Stimulated activated CD4-positive, alpha-beta T cell treated with anti-CD3 and anti-CD28 coated beads, Interleukin-1b, Interleukin-23, amount 100 ng/mL, for 1 hour (primary cell): Measurements from ENCODE around the gene LILRB1.
"Not testable (repeated sequence)": the region's sequence is repeated elsewhere in the genome, so short reads cannot be mapped to it uniquely, and the experiment has no call there.

Experiments
- DNase-seq, 2 donors: peaks; one replicate each; pipeline ENCODE4 v3.0.0-alpha.2; 2020; ENCODE audit warnings: low read depth in 2 of 2

LILRB1 gene

DNA sequence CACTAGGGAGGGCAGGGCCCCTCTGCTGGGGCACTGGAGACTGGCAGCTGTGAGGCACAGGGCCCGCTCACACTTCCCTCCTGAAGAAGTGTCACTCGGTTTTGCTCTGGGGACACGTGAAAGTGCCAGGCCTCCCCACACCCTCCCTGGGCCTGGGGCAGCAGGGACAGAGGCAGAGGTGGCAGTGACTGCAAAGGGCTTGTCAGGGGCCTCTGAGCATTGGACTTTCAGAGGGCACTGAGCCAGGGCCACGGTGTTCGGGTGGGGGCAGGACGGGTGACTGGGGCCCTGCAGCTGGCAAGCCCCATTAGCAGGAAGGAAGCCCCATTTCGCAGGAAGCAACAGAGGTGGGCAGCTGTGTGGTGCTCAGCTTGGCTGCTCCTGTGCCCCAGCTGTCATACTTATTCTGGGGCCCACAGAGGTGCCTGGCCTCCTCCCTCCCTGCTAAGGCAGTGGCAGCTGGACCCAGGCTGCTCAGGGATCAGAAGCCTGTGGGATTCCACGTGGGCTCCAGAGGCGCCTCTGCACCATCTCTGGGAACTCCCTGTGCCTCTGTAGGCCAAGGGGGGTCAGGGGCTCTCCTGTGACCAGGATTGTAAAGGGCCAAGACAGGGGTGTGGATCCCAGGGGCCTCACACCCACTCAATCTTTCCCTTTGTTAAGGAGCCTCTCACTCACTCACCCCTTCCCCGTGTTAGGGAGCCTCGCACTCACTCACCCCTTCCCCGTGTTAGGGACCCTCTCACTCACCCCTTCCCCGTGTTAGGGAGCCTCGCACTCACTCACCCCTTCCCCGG, 5.2 kb upstream of the LILRB1 start:
- not testable (repeated sequence) for DNase-seq

DNA sequence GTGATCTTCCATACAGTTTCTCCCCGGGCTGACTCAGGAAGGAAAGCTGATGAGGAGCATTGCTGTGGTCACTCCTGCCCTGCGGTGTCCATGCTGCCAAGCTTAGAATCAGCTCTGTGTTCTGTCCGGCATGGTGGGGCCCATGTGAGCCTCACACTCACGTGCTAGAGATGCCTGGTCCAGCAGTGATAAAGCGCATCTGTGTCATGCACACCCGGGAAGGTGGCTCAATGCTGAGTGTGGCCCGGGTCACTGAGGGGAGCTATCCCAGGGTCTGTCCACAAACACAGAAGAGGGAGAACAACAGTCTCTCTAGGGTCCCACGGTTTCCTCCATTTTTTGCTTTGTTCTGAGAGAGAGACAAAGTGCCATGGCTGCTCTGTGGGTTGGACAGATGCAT, 3.5 kb upstream of the LILRB1 start:
- DNase-seq, result no peak

DNA sequence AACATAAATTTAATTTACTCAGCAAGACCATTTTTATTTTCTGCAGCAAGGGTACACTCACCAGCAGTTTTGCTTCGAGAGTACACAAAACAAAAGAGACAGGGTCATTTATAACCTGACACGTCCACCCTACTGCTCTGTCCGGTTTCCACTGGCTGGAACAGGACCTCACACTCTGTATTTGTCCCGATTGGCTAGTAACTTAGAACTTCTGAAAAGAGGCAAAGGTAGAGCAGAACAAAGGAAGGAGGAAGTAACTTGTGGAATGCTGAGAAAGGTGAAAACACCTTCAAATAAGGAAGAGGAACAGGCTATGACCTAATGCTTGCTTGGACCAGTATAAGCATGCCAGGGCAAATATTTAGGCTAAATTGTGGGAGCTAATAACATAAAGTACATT, 2.4 kb upstream of the LILRB1 start:
- DNase-seq, result not testable (repeated sequence)

DNA sequence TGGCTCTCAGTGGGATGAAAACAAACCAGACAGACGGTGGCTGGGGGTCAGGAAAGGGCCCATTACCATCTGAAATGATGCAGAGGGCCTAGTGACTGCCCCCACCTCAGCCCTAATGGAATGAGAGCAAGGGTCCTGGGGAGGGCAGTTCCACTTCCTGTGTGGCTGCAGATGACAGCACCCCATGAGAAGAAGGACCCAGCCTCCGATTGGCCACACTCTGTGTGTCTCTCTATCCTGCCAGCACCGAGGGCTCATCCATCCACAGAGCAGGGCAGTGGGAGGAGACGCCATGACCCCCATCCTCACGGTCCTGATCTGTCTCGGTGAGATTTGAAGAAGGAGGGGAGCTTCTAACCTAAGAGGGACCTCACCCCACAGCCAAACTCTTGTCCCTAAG, 498 bp downstream of the LILRB1 start:
- no peak for DNase-seq

DNA sequence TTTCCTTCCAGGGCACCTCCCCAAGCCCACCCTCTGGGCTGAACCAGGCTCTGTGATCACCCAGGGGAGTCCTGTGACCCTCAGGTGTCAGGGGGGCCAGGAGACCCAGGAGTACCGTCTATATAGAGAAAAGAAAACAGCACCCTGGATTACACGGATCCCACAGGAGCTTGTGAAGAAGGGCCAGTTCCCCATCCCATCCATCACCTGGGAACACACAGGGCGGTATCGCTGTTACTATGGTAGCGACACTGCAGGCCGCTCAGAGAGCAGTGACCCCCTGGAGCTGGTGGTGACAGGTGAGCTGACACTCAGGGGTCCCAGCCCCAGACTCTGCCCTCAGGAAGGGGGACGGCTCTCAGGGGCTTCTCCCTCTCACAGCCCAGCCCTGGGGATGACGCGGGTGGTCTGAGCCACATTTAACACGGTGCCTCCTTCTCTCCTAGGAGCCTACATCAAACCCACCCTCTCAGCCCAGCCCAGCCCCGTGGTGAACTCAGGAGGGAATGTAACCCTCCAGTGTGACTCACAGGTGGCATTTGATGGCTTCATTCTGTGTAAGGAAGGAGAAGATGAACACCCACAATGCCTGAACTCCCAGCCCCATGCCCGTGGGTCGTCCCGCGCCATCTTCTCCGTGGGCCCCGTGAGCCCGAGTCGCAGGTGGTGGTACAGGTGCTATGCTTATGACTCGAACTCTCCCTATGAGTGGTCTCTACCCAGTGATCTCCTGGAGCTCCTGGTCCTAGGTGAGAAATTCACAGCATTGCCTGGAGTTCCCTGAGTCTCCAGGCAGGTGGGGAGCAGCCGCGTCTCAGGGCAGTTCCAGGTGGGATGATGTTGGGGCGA, 1.4 kb downstream of the LILRB1 start:
- not testable (repeated sequence) for DNase-seq

DNA sequence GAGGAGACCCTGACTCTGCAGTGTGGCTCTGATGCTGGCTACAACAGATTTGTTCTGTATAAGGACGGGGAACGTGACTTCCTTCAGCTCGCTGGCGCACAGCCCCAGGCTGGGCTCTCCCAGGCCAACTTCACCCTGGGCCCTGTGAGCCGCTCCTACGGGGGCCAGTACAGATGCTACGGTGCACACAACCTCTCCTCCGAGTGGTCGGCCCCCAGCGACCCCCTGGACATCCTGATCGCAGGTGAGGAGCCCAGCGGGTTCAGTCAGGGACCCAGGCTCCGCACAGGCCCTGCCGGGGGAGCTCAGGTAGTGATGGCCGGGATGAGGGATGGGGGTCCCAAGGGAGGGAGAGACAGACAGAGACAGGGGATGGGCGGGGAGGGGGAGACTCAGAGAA, 2.2 kb downstream of the LILRB1 start:
- DNase-seq, result not testable (repeated sequence)

DNA sequence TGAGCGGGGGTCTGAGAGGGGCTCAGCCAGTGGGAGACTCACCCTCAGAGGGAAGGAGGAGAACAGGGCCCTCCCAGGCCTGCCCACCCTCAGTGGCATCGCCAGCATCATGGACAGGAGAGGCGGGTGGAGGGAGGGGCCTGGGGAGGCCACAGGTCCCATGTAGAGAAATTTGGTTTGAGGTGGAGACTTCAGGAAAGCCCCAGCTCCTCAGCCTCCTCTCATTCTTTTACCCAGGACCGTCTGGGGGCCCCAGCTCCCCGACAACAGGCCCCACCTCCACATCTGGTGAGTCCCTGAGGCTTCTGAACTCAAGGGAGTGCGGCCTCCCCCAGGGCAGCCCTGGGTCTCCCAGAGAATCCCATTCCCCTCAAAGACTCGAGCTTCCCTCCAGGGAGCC, 3.1 kb downstream of the LILRB1 start:
- DNase-seq, result no peak

DNA sequence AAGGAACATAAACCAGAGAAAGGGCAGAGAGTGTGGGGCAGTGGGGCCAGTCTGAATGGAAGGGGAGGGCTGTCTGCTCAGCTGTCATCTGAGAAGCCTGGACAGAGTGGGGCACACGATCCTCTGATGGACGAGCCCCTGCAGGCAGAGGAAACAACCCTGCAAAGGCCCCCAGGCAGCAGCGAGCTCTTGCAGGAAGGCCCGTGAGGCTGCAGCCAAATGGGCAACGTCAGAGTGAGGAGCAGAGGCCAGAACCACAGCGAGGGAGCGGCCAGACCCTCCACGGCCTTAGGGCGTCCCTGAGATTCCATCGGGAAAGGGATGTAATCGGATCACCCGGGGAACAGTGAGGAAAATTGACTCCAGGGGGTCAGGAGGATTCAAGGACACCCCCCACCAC, 5.8 kb downstream of the LILRB1 start:
- DNase-seq, result not testable (repeated sequence)

DNA sequence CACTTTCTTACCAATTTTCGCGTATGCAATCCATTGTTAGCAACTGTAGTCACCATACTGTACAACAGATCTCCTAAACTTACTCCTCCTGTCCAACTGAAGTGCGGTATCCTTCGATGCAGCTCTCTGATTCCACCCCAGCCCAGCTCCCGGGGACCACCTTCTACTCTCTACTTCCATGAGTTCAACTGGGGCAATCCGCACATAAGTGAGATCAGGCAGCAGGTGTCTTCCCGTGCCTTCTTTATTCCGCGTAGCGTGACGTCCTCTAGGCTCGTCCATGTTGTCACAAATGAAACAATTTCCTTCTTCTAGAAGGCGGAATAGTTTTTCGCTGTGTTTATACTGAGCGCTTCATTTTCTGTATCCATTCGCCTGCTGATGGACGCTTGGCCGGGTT, 8.4 kb downstream of the LILRB1 start:
- DNase-seq, result no peak

DNA sequence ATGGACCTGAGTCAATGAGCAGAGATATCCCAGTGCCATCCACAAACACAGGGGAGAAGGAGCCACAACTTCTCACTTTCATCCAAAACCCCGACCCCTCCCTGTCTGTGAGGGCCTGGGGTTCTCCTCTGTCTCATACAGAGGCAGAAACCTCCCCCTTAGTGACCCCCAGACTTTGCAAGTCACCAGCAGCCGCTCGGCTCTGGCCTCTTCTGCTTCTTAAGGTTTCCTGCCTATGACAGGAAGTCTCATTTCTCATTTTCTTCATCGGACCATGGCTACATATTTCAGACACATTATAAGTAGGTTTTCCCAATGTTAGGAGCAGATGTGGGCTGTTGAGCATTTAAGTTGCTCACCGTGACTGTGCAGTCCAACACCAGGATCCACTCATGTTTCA, 12.7 kb downstream of the LILRB1 start:
- not testable (repeated sequence) for DNase-seq

DNA sequence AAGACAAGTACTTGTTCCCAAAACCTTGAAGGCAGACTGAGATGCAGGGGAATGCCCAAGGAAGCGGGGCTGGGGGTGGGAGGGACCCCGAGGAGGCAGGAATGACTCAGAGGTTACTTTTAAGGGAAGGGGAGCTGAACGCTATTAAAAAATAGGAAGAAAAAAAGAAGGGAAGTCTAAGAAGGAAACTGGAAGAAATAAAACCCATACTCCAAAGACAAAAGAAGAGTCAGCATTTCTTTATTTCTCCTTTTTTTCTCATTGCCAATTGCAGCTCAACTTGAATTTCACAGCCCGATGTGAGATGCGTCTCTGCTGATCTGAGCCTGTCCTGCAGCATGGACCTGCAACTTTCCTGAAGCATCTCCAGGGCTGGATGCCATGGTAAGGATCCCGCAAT, 13.3 kb downstream of the LILRB1 start:
- DNase-seq, result not testable (repeated sequence)

DNA sequence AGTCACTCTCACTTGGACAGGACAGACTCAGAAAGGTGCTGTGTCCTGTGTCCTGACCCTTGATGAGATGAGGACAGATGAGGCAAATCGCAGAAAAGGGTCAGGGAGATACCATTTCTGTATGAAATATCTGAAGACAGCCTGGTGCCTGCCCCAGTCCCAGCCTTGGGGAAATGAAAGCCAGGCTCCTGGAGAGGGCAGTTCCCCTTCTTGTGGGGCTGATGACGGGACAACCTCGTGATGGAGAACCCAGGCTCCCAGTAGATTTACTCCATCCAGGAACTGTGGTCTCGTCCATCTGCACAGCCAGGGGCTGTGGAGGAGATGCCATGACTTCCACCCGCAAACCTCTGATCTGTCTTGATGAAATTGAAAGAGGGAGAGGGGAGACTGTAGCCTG, 13.8 kb downstream of the LILRB1 start:
- no peak for DNase-seq

DNA sequence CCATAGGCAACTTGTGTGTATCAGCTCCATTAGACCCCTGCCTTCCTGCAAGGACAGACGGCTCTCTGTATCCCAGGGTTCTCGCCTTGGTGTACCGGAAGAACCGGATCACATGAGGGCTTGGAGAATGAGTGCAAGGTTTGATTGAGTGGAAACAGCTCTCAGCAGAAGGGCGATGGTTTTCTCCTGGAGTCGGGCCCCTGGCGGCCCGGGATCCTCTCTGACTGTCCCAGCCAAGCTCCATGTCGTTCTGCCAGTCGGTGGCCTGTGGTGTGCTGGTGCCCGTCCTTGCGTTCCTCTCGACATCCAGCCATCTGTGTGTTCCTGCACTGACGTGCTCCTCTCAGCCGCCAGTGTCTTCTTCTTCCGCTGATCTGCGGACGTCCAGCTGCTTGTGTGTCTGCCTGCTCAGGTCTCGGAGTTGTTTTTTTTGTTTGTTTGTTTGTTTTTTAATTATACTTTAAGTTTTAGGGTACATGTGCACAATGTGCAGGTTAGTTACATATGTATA, 16.1 kb downstream of the LILRB1 start:
- no peak for DNase-seq

DNA sequence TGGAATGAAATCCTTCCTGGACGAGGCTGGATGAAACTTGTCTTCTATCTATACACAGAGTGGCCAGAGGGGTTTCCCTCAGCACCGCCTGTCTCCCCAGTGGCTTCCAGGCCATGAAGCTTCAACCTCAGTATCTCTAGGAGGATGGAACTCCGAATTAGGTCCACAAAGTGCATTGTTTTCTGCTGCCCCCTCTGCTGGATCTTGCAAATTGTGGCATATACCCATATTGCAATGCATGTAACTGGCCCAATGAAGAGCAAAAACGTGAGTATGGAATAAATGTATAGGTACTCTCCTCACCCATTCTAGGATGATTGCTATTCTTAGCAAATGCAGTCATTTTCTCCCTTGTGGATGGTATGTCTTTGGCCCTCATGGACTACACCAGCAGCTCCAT, 17.8 kb downstream of the LILRB1 start:
- no peak for DNase-seq

DNA sequence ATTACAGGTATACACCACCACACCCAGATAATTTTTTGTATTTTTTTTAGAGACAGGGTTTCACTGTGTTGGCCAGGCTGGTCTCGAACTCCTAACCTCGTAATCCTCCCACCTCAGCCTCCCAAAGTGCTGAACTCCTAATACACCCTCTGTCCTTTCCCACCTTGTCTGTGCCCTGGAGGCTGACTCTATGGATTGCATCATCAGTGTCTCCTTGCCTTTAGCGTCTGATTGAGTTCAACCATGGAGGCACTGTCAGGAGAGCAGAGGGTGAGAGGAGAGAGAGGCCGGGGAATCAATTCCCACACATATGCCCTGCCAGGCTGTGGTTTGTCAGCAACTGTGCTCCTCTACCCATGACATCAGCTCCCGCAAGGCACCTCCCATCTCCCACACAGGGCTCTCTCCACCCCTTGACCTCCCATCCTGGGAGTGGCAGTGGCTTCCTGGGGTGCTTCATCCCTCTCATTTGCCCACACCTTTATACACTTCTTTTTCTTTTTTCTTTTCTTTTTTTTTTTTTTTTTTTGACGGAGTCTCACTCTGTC, 19.9 kb downstream of the LILRB1 start:
- no peak for DNase-seq

DNA sequence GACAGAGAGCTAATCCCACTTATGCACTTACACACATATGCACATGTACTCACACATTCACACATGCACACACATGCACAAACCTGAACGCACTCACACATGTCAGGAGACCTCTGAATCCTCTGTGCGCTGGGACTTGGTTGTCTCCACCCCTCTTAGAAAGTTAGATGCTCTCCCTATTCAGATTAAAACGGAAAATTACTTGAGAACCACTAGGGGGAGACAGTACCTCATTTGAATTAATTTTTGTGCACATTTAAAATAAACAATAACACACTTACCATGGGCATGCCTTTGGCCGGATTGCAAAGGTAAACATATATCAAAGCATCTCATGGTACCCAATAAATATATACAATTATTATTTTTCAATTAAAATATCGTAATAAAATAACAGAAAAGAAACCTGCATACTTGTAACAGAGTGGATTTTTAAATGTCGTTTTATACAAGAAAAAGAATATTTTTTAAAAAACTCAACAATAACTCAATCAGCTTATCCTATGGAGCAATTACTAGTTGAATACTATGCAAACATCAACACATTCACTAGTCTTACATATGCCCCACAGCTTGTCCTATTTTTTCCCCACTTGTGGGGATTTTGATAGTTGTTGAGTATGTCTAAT, 23.0 kb downstream of the LILRB1 start:
- DNase-seq, result no peak

DNA sequence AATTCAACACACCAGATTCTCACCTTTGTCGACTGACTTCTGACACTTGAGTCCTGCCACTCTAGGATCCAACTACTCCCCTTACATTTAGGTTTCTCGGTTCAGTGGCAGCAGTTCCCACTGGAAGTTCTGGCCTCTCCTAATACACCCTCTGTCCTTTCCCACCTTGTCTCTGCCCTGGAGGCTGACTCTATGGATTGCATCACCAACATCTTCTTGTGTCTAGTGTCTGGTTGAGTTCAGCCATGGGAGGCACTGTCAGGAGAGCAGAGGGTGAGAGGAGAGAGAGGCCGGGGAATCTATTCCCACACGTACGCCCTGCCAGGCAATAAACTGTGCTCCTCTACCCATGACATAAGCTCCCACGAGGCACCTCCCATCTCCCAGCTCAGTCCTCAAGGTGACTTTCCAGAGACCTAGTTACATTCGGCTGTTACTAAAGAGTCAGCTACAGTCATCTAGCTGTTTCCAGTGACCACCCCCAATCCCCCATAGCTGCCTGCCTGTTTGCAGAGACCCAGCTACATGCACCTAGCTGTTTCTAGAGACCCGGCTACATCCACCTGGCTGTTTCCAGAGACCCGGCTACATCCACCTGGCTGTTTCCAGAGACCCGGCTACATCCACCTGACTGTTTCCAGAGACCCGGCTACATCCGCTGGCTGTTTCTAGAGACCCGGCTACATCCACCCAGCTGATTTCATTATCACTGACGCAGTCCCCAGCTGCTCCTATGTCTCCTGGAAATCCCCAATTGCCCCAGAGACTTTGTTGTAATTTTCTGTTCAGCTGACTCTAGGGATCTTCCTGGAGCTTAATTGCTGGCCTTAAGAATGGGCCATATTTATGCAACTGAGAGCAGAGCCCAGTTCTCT, 24.4 kb downstream of the LILRB1 start:
- no peak for DNase-seq

DNA sequence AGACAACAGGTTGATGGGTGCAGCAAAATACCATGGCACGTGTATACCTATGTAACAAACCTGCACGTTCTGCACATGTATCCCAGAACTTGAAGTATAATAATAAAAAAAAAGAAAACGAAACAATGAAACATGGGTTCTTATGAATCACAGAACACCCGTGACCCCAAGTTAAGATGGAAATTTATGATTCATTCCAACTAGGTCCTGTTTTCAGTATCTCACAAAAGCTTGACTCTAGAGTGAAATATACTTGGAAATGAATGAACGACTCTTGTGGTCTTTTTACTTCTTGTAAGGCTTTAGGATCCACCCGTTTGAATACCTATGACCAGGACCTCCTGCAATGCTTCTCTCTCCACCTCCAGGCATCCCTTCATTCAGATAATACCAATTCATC, 29.0 kb downstream of the LILRB1 start:
- no peak for DNase-seq

DNA sequence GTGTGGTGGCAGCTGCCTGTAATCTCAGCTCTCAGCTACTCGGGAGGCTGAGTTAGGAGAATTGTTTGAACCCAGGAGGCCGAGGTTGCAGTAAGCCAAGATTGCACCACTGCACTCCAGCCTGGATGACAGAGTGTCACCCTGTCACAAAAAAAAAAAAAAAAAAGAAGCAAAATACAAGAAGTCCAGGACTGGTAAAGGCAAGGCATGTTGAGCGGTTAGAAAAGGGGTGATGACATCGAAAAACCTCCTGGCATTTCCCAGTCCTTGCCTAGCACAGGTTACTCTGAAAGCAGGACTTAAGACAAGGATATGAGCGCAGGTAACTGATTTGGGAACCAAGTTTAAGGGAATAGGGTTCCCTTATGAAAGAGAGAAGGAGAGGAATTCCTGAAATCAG, 30.0 kb downstream of the LILRB1 start:
- no peak for DNase-seq

DNA sequence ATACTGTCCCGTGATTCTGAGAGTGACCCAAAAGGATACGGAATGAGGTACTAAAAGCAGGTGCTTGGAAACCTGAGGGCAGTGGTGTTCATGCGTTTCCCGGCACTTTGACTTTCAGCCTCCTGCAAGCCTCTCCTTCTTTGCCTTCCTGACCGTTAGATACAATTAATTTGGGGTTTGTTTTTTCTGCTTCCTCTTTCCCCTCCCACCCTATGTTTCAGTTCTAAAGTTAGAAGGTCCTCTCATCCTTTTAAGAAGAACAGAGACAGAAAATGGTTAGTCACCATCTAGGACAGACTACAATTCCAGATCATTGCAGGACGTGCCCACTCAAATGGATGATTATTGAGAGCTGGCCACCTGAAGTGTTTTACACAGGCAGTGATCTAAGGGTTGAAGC, 30.7 kb downstream of the LILRB1 start:
- no peak for DNase-seq

DNA sequence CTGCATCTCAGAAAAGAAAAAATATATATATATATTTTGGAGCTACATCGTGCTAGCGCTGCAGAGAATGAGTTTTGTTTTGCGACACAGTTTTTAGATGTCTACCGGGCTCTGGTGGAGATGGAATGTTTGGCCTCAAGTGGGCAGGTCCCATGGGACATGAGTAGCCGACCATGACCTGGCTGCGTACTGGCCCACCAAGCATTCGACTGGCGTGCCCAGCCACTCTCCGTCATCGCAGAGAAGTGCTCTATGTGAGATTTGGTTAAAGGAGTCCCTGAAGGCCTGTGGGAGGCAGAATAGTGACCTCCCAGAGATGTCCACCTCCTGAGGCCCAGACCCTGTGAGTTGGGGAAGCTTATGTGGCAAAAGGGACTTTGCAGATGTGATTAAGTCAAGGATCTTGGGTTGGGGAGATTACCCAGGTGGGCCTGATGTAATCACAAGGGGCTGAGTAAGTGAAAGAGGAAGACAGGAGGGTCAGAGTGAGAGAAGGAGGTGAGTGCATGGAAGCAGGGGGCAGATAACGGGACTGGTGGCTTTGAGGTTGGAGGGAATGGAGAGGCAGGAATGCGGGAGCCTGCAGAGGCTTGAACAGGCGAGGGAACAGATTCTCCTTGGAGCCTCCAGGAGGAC, 31.7 kb downstream of the LILRB1 start:
- no peak for DNase-seq
